ENCODE data around the gene TOX2.

TOX2 gene

GRCh38 chr20:43963872-43964791 is 49.5 kb downstream of the TOX2 start:
- ChIA-PET POLR2A (interaction anchor here (0.6 kb wide), 1 partner anchor 24 kb away, joined by 3 read pairs; no protein-coding TSS in a partner anchor), CTCF (interaction anchor here (0.8 to 1.1 kb wide), 3 partner anchors 9 to 116 kb away, joined by 3 to 4 read pairs (median 3); no protein-coding TSS in a partner anchor)
- H3K9me3 ChIP-seq (ENCODE audit: control insufficient read depth, insufficient read depth, low read depth, low read length) = no peaks in the 10 kb centered on the region
- no peak overlapping the region for H3K4me3 ChIP-seq (ENCODE audit: low read depth, low read length)
- H3K4me1 ChIP-seq (ENCODE audit: control insufficient read depth, insufficient read depth, low read length) = no peaks in the 10 kb centered on the region
- no peaks in the 10 kb centered on the region for H3K36me3 ChIP-seq (ENCODE audit: control insufficient read depth in 2 of 2, insufficient read depth in 1 of 2, low read length in 2 of 2)
- H3K27ac ChIP-seq (ENCODE audit: extremely low read depth, low read depth, low read length) = no peak overlapping the region
- TF ChIP-seq ZNF660 (tag by site-specific recombination; IDR thresholded peaks at IDR 0.05) (no peak), ZIC2 (tag by site-specific recombination; IDR thresholded peaks at IDR 0.05) (0 out of 2 replicates have a peak, but pooled peaks have one; percentile 20), ZNF341 (tag by site-specific recombination; IDR thresholded peaks at IDR 0.05; ENCODE audit: low read depth) (peak; percentile 77), ZNF571 (tag by site-specific recombination; IDR thresholded peaks at IDR 0.05) (no peak)

- CTCF ChIA-PET = no interaction called here
- no peak overlapping the region for H3K4me3 ChIP-seq (ENCODE audit: low read depth, low read length)
- POLR2A ChIA-PET = no interaction called here
Measured at GRCh38 chr20:43968341-43969000, 53.8 kb downstream of the TOX2 start.

DNA sequence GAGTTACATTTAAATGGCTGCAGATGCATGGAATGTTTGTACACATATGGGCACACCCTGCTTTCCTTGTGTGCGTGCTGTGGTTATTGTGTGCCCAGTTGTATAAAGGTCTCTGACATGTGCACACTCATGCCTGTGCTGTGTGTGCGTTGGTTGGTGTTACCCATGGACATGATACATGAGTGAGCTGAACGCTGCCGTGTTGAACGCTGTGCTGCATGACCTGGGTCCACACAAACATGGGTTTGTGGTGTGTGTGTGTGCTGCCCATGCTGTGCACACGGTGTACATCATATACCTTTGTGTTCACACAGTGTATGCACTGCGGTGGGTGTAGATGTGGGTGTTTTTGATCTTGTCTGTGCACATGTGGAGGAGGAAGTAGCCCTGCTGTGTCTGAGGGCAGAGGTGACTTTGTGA is 54.4 kb downstream of the TOX2 start:
- no peak for TF ChIP-seq ZNF561 (tag by site-specific recombination; IDR thresholded peaks at IDR 0.05; ENCODE audit: borderline replicate concordance)
- TF ChIP-seq ZNF169 (tag by site-specific recombination; IDR thresholded peaks at IDR 0.05) = no peak
- TF ChIP-seq OSR2 (tag by site-specific recombination; IDR thresholded peaks at IDR 0.05) = no peak
- peak; percentile 61; the same call in 1 of the 2 replicates for TF ChIP-seq EGR2 (tag by site-specific recombination; IDR thresholded peaks at IDR 0.05; ENCODE audit: low read depth)
- TF ChIP-seq ZFHX2 (tag by site-specific recombination; conservative IDR thresholded peaks at IDR 0.05) = peak; percentile 60
- TF ChIP-seq ZNF658 (tag by site-specific recombination; IDR thresholded peaks at IDR 0.05) = no peak
- no peak for TF ChIP-seq PATZ1 (tag by site-specific recombination; IDR thresholded peaks at IDR 0.05)
- no peak for TF ChIP-seq ZNF174 (tag by site-specific recombination; IDR thresholded peaks at IDR 0.05)
- Histone ChIP-seq H3K4me3 (ENCODE audit: low read depth, low read length) (no peak overlapping the region), H3K27ac (ENCODE audit: extremely low read depth, low read depth, low read length) (no peak overlapping the region), H3K9me3 (ENCODE audit: control insufficient read depth, insufficient read depth, low read depth, low read length) (no peaks in the 10 kb centered on the region), H3K4me1 (ENCODE audit: control insufficient read depth, insufficient read depth, low read length) (no peaks in the 10 kb centered on the region), H3K36me3 (ENCODE audit: control insufficient read depth in 2 of 2, insufficient read depth in 1 of 2, low read length in 2 of 2) (no peaks in the 10 kb centered on the region)
- POLR2A ChIA-PET = no interaction called here
- CTCF ChIA-PET = interaction anchor here (0.8 kb wide), 1 partner anchor 15 kb away, joined by 3 read pairs; no protein-coding TSS in a partner anchor

More at GRCh38 chr20:43968341-43969000, 53.8 kb downstream of the TOX2 start:
- TF ChIP-seq KLF7 (tag by site-specific recombination; IDR thresholded peaks at IDR 0.05; ENCODE audit: borderline replicate concordance) = no peak
- TF ChIP-seq ZNF670 (tag by site-specific recombination; IDR thresholded peaks at IDR 0.05; ENCODE audit: low read depth) = no peak
- TF ChIP-seq GLIS1 (tag by site-specific recombination; IDR thresholded peaks at IDR 0.05) = no peak
- TF ChIP-seq ZNF391 (tag by site-specific recombination; IDR thresholded peaks at IDR 0.05; ENCODE audit: borderline replicate concordance, low read depth) = no peak
- TF ChIP-seq ZNF223 (tag by site-specific recombination; IDR thresholded peaks at IDR 0.05) = no peak
- no peak for TF ChIP-seq ZNF221 (tag by site-specific recombination; IDR thresholded peaks at IDR 0.05; ENCODE audit: borderline replicate concordance)
- TF ChIP-seq HOXC10 (CRISPR knock-in tag; IDR thresholded peaks at IDR 0.05) = no peak
- TF ChIP-seq ZNF404 (tag by site-specific recombination; IDR thresholded peaks at IDR 0.05) = no peak
- TF ChIP-seq ZBTB44 (tag by site-specific recombination; IDR thresholded peaks at IDR 0.05) = no peak
- Histone ChIP-seq H3K9me3 (ENCODE audit: control insufficient read depth, insufficient read depth, low read depth, low read length) (no peaks in the 10 kb centered on the region), H3K36me3 (ENCODE audit: control insufficient read depth in 2 of 2, insufficient read depth in 1 of 2, low read length in 2 of 2) (no peaks in the 10 kb centered on the region), H3K4me1 (ENCODE audit: control insufficient read depth, insufficient read depth, low read length) (no peaks in the 10 kb centered on the region), H3K27ac (ENCODE audit: extremely low read depth, low read depth, low read length) (no peak overlapping the region)

All from HEK293 (cell line).